K562 (cell line): ENCODE data around the gene RMND5B. TPM values are rescaled to one million over a fixed set of nuclear protein-coding genes. Genes with fewer than 3 reads are reported as not detected.

ENCODE experiments used
- ARID2 ChIP-seq: fragments of 450-650 bp; IDR thresholded peaks from 2 replicates; pipeline ENCODE4 v1.6.1; 2017; ENCODE audit warnings: antibody characterized with exemption, mild to moderate bottlenecking
- ATF1 ChIP-seq, 2 experiments: fragments of 450-650 bp in 1 of 2; IDR thresholded peaks; 2 replicates each; pipeline ENCODE4 v1.6.1; 2016; ENCODE audit warnings: missing compliant biosample characterization in 1 of 2, missing genetic modification characterization in 1 of 2
- ETV6 ChIP-seq, 3 experiments: fragments of 150-350 bp in 1 of 3; sonication (generic) in 1 of 3; formaldehyde crosslinking in 1 of 3; IDR thresholded peaks; 2 replicates each; pipeline versions ENCODE4 v1.6.1 to v1.8.0; 2014 to 2022; ENCODE audit warnings: borderline replicate concordance in 2 of 3, low read depth in 2 of 3, antibody characterized with exemption in 1 of 3, low read length in 1 of 3, mild to moderate bottlenecking in 1 of 3, missing genetic modification reagents in 1 of 3
- HNRNPLL ChIP-seq: fragments of 200-400 bp; formaldehyde crosslinking; IDR thresholded peaks from 2 replicates; pipeline ENCODE4 v1.6.1; 2017; ENCODE audit warnings: low read length, low read depth, mild to moderate bottlenecking; ENCODE audit not compliant: poor library complexity, severe bottlenecking
- JUND ChIP-seq, 2 experiments: IDR thresholded peaks; 2 replicates in 1 of 2; 3 replicates in 1 of 2; pipeline ENCODE4 v1.6.1; 2011; ENCODE audit warnings: borderline replicate concordance in 2 of 2, low read depth in 2 of 2, low read length in 2 of 2, improper control_type of control experiment in 1 of 2, missing biosample characterization in 1 of 2, missing genetic modification characterization in 1 of 2, missing genetic modification reagents in 1 of 2
- POLR3A ChIP-seq: IDR thresholded peaks from 2 replicates; pipeline ENCODE4 v1.6.1; 2011; ENCODE audit warnings: borderline replicate concordance, mild to moderate bottlenecking, moderate library complexity; ENCODE audit not compliant: insufficient read length, insufficient read depth; ENCODE audit errors: extremely low read depth
- SMC3 ChIP-seq: conservative IDR thresholded peaks from 2 replicates; pipeline ENCODE4 v1.6.1; 2011; ENCODE audit warnings: low read depth, low read length, improper control_type of control experiment; ENCODE audit not compliant: insufficient read depth
- ZNF140 ChIP-seq: fragments of 250-450 bp; sonication (Bioruptor Pico); IDR thresholded peaks from 2 replicates; pipeline ENCODE4 v1.8.0; 2021; ENCODE audit warnings: moderate library complexity, mild to moderate bottlenecking, inconsistent platforms
- polyA plus RNA-seq, 8 experiments: library from polyadenylated mRNA; depleted of rRNA in 4 of 8; stranded (reverse) in 5 of 8; unstranded in 3 of 8; fragments of >200 nt; fragmentation: Nextera tagmentation in 2 of 8; fragmentation: Illumina TruSeq in 1 of 8; extraction: Ambion mirVana in 2 of 8; extraction: Trizol in 1 of 8; gene quantifications; 2 replicates each; pipeline versions ENCODE4 v1.2.1 to v1.2.3, GENCODE V29; 2011 to 2014; ENCODE audit warnings: inconsistent platforms in 1 of 8, missing spikeins in 1 of 8
- total RNA-seq, 7 experiments: library from RNA; depleted of rRNA in 6 of 7; stranded (reverse); fragments of >200 nt in 6 of 7; fragmentation: Illumina TruSeq in 2 of 7; extraction: Trizol in 2 of 7; gene quantifications; 2 replicates each; pipeline versions ENCODE4 v1.2.1 to v1.2.3, GENCODE V29; 2011 to 2021; ENCODE audit warnings: low replicate concordance in 1 of 7
- TF ChIP-seq, protein P1 (sequence below): IDR thresholded peaks from 2 replicates; pipeline ENCODE4 v1.6.1; 2011; ENCODE audit warnings: borderline replicate concordance, low read depth, mild to moderate bottlenecking, moderate library complexity, low read length; ENCODE audit not compliant: insufficient read depth, poor library complexity, severe bottlenecking
- TF ChIP-seq, protein P2 (sequence below): sonication (generic); formaldehyde crosslinking; IDR thresholded peaks from 2 replicates; pipeline ENCODE4 v1.8.0; 2022; ENCODE audit warnings: missing genetic modification reagents, mild to moderate bottlenecking, moderate library complexity, borderline replicate concordance
- TF ChIP-seq, protein P3 (sequence below), 2 experiments: fragments of 450-650 bp; formaldehyde crosslinking in 1 of 2; IDR thresholded peaks; 2 replicates each; pipeline versions ENCODE4 v1.4.0 to v1.6.1; 2014 to 2020; ENCODE audit warnings: mild to moderate bottlenecking in 2 of 2, borderline replicate concordance in 1 of 2, low read depth in 1 of 2

The RMND5B gene
- total and polyA plus RNA-seq, 9 of the 15 experiments (the other 6 are each of a cell fraction or from before 2014, with no cell fraction given) = 2.6 to 57.0 (median 28.3) TPM

DNA sequence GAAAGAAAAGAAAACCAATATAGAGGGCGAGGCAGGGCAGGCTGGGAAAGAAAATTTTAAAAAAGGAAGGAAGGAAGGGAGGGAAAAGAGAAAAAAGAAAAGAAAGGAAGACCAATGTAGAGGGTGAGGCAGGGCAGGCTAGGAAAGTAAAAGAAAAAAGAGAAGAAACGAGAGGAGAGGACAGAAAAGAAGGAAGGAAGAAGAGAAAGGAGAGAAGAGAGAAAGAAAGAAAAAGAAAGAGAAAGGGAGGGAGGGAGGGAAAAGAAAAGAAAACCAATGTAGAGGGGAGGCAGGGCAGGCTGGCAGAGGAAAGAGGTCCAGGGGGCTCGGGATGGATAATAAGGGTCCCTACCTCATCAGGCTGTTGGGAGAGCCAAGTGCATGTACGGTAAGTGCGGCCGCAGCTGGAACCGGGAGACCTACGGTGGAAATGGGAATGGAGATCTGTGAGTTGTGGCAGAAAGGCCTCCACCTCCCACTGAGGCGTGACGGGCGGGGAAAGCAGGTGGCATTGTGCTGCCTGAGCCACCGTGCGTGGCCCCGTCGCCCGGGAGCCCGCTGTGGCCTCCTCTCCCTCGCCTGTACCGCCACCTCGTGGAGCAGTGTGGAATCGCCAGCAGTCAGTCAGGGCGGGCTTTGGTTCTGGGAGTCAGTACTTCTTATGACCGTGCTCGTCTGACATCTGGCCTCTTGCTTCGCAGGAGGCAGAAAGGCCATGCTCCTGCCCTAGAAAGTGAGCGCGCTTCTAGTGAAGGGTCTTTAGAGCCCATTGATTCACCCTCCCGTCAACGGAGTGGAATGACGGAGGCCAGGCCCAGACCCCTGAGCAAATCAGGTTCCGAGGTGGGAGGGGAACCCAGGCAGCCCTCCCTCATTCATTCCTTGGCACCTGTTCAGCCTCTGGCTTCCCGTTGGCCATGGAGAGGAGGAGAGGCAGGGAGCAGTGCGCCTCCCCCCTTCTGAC, 33.2 kb downstream of the RMND5B start (continued):
- peak; percentile 32; the same call in 1 of the 2 replicates for TF ChIP-seq JUND (IDR thresholded peaks at IDR 0.05; ENCODE audit: borderline replicate concordance, low read depth, low read length)
- no peak; the same call in 2 of the 3 replicates for TF ChIP-seq JUND (tag; IDR thresholded peaks at IDR 0.05; ENCODE audit: borderline replicate concordance, low read depth, low read length)
- no peak for TF ChIP-seq POLR3A
- peak; percentile 89 for TF ChIP-seq ARID2
- no peak for TF ChIP-seq ZNF140 (CRISPR knock-in tag)
- TF ChIP-seq, protein P1, sequence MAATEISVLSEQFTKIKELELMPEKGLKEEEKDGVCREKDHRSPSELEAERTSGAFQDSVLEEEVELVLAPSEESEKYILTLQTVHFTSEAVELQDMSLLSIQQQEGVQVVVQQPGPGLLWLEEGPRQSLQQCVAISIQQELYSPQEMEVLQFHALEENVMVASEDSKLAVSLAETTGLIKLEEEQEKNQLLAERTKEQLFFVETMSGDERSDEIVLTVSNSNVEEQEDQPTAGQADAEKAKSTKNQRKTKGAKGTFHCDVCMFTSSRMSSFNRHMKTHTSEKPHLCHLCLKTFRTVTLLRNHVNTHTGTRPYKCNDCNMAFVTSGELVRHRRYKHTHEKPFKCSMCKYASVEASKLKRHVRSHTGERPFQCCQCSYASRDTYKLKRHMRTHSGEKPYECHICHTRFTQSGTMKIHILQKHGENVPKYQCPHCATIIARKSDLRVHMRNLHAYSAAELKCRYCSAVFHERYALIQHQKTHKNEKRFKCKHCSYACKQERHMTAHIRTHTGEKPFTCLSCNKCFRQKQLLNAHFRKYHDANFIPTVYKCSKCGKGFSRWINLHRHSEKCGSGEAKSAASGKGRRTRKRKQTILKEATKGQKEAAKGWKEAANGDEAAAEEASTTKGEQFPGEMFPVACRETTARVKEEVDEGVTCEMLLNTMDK = no peak
- TF ChIP-seq ETV6 (IDR thresholded peaks at IDR 0.05; ENCODE audit: borderline replicate concordance in 1 of 2, low read depth in 2 of 2, low read length in 1 of 2) = no peak
- TF ChIP-seq ETV6 (CRISPR knock-in tag; IDR thresholded peaks at IDR 0.05; ENCODE audit: borderline replicate concordance) = no peak
- TF ChIP-seq ATF1 (CRISPR knock-in tag; IDR thresholded peaks at IDR 0.05) = no peak
- TF ChIP-seq ATF1 (tag; IDR thresholded peaks at IDR 0.05) = 0 out of 2 replicates have a peak, but pooled peaks have one; percentile 34
- peak; percentile 99 for TF ChIP-seq SMC3
- TF ChIP-seq, protein P2, sequence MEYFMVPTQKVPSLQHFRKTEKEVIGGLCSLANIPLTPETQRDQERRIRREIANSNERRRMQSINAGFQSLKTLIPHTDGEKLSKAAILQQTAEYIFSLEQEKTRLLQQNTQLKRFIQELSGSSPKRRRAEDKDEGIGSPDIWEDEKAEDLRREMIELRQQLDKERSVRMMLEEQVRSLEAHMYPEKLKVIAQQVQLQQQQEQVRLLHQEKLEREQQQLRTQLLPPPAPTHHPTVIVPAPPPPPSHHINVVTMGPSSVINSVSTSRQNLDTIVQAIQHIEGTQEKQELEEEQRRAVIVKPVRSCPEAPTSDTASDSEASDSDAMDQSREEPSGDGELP = peak; percentile 82; the same call in 1 of the 2 replicates
- TF ChIP-seq, protein P3, sequence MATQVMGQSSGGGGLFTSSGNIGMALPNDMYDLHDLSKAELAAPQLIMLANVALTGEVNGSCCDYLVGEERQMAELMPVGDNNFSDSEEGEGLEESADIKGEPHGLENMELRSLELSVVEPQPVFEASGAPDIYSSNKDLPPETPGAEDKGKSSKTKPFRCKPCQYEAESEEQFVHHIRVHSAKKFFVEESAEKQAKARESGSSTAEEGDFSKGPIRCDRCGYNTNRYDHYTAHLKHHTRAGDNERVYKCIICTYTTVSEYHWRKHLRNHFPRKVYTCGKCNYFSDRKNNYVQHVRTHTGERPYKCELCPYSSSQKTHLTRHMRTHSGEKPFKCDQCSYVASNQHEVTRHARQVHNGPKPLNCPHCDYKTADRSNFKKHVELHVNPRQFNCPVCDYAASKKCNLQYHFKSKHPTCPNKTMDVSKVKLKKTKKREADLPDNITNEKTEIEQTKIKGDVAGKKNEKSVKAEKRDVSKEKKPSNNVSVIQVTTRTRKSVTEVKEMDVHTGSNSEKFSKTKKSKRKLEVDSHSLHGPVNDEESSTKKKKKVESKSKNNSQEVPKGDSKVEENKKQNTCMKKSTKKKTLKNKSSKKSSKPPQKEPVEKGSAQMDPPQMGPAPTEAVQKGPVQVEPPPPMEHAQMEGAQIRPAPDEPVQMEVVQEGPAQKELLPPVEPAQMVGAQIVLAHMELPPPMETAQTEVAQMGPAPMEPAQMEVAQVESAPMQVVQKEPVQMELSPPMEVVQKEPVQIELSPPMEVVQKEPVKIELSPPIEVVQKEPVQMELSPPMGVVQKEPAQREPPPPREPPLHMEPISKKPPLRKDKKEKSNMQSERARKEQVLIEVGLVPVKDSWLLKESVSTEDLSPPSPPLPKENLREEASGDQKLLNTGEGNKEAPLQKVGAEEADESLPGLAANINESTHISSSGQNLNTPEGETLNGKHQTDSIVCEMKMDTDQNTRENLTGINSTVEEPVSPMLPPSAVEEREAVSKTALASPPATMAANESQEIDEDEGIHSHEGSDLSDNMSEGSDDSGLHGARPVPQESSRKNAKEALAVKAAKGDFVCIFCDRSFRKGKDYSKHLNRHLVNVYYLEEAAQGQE (IDR thresholded peaks at IDR 0.05; ENCODE audit: borderline replicate concordance) = peak; percentile 94
- TF ChIP-seq, protein P3 (CRISPR knock-in tag; IDR thresholded peaks at IDR 0.05; ENCODE audit: low read depth) = no peak
- no peak for TF ChIP-seq HNRNPLL
